Measurements from ENCODE around the gene OSBPL10.

Gene OSBPL10

DNA sequence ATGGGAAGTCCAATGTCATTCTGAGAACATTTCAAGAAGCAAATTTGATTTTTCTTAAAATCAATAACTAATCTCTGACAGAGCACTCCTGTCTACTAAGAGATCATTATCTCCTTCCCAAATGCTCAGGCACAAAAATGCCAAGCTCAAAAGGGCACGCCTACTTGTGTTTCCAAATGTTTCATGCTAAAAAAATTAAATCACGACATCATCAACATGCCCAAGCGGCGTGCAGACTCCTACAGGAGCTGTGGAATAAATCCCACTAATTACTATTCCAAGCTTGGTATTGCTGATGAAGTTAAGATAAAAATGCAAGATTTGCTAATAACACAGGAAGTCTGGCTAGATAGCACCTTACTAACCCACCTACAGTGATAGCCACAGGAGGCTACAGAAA is 140.8 kb downstream of the OSBPL10 start:
- no peak overlapping the region for H3K4me3 ChIP-seq (replicated peaks; ENCODE audit: low read depth, low read length)
- no peak for TF ChIP-seq CTCF (IDR thresholded peaks at IDR 0.05; ENCODE audit: low read depth, low read length, missing control alignments)
- no peak for DNase-seq (ENCODE audit: extremely low read depth, low read depth)

DNA sequence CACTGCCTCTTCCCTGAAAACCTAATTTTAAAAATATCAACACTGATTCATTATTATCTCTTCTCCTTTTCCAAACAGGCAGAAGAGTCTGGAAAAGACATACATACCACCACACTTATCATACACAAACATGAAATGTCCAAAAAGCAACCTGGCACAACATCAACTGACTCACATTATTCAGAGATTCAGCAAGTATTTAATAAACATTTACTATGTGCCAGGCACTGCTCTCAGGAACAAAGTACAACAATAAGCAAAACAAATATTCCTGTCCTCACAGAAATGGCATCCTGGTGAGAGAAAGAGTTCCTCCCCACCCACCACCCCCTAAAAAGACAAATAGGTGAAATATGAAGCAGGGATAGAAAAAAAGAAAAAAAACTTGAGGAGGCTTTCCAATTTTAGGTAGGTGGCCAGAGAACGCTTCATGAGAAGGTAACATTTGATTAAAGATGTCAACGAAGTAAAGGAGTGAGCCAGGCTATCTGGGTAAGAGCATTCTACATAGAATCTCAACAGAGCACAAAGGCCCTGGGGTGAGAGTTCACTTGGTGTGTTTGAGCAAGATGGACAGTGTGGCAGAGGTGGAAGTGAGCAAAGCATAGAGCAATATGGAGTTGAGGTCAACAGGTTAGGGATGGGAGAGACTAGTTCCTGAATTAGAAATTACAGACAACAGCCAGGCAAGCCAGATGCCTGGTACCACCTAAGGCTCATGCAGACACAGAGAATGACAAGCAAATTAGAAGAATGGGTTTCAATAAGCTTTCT is 141.7 kb downstream of the OSBPL10 start:
- TF ChIP-seq CTCF (IDR thresholded peaks at IDR 0.05; ENCODE audit: low read depth, low read length, missing control alignments): no peak
- H3K4me3 ChIP-seq (replicated peaks; ENCODE audit: low read depth, low read length): no peak overlapping the region
- no peak for DNase-seq (ENCODE audit: extremely low read depth, low read depth)

- no peak for TF ChIP-seq CTCF (IDR thresholded peaks at IDR 0.05; ENCODE audit: low read depth, low read length, missing control alignments)
- no peak overlapping the region for H3K4me3 ChIP-seq (replicated peaks; ENCODE audit: low read depth, low read length)
- DNase-seq (ENCODE audit: extremely low read depth, low read depth): no peak
Measured at GRCh38 chr3:31836131-31837075, 144.7 kb downstream of the OSBPL10 start.

GRCh38 chr3:31833391-31834190 is 147.5 kb downstream of the OSBPL10 start:
- DNase-seq (ENCODE audit: extremely low read depth, low read depth): no peak
- no peak overlapping the region for H3K4me3 ChIP-seq (replicated peaks; ENCODE audit: low read depth, low read length)
- no peak for TF ChIP-seq CTCF (IDR thresholded peaks at IDR 0.05; ENCODE audit: low read depth, low read length, missing control alignments)

DNA sequence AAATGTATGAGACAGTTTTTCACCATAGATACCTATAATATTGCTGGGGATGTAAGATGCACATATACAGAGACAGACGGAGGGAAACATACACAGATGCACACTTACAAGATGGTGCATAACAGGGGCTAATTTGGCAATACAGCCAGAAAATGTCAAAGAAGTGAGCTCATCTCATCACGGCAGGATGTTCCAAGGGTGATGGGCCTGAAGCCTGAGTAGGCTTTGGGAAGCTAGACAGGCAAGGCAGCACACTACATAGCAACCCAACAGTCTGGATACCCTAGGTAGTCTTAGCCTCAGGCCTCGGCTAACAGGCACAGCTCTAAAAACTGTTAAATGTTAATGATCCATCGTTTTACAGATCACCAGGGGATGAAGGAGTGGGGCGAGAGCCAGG is 148.5 kb downstream of the OSBPL10 start:
- no peak for DNase-seq (ENCODE audit: extremely low read depth, low read depth)
- TF ChIP-seq CTCF (IDR thresholded peaks at IDR 0.05; ENCODE audit: low read depth, low read length, missing control alignments): no peak

GRCh38 chr3:31831591-31831990 is 149.5 kb downstream of the OSBPL10 start:
- DNase-seq (ENCODE audit: extremely low read depth, low read depth): no peak
- no peak overlapping the region for H3K4me3 ChIP-seq (replicated peaks; ENCODE audit: low read depth, low read length)
- TF ChIP-seq CTCF (IDR thresholded peaks at IDR 0.05; ENCODE audit: low read depth, low read length, missing control alignments): no peak

More for the DNA sequence above, 148.5 kb downstream of the OSBPL10 start:
- no peak overlapping the region for H3K4me3 ChIP-seq (replicated peaks; ENCODE audit: low read depth, low read length)

Data from HFF-Myc (cell line).